ENCODE data around the gene ZNF76.

DNA sequence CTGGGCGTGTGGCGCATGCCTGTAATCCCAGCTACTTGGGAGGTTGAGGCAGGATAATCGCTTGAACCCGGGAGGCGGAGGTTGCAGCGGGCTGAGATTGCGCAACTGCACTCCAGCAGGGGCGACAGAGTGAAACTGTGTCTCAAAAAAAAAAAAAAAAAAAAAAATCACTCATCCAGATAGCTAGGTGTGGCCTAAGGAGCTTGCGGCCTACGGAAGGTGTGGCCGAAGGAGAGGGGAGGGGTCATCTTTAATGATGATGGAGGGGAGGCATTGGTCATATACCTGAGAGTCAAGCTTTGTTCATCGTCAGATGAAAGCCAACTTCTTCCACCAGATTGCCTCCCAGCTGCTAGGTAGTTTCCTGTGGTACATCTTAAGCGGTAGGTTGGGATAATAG lies 82.0 kb downstream of the ZNF76 start:
- TF ChIP-seq POU2F2 (IDR thresholded peaks at IDR 0.05; ENCODE audit: low read depth, low read length) (no peak), POLR2A (IDR thresholded peaks at IDR 0.05; ENCODE audit: low read depth, low read length) (no peak), POLR2AphosphoS5 (IDR thresholded peaks at IDR 0.05; ENCODE audit: low read depth, low read length) (no peak)

All from GM12891 (cell line).